B cell (primary cell): ENCODE results near the gene CCDC85B. TPM values are rescaled to one million over a fixed set of nuclear protein-coding genes. Genes with fewer than 3 reads are reported as not detected.

Experiments
- ATAC-seq: fragments of 200-7000 bp; cut with Tn5 transposase; one replicate; pipeline ENCODE4 v1.10.0; 2021; ENCODE audit warnings: low read depth, mild to moderate bottlenecking, moderate number of reproducible peaks, moderate library complexity
- CTCF ChIA-PET: fragments of 350-600 bp; sonication (Branson Sonifier 250); formaldehyde crosslinking; loops from one replicate; lab custom pipeline; 2021; ENCODE audit warnings: antibody characterized with exemption, inconsistent platforms; lab: Charles Lee
- POLR2A ChIA-PET: fragments of 350-600 bp; sonication (Branson Sonifier 250); formaldehyde crosslinking; loops from one replicate; lab custom pipeline; 2021; ENCODE audit warnings: antibody characterized with exemption; lab: Charles Lee
- DNase-seq: peaks from one replicate; pipeline ENCODE4 v3.0.0; 2013
- H2AFZ ChIP-seq: 2 replicates; pipeline ENCODE4 v1.6.1; 2012; ENCODE audit warnings: mild to moderate bottlenecking, low read depth, low read length; ENCODE audit not compliant: insufficient read depth, poor library complexity, severe bottlenecking
- H3K27ac ChIP-seq, 2 donors: 1 replicate in 1 of 2; 2 replicates in 1 of 2; pipeline ENCODE4 v1.5.1; 2012 to 2013; ENCODE audit warnings: low read length in 2 of 2, mild to moderate bottlenecking in 2 of 2, moderate library complexity in 1 of 2
- H3K27me3 ChIP-seq, 4 experiments: fragments of 200-600 bp in 1 of 4; sonication (generic) in 1 of 4; replicated peaks in 1 of 4; 1 replicate in 2 of 4; 2 replicates in 2 of 4; pipeline versions ENCODE4 v1.6.1 to v1.7.0; 2013 to 2016; ENCODE audit warnings: low read length in 3 of 4, mild to moderate bottlenecking in 2 of 4, mixed read lengths in 1 of 4, moderate library complexity in 1 of 4; ENCODE audit not compliant: insufficient read depth in 4 of 4, control insufficient read depth in 3 of 4; ENCODE audit errors: control extremely low read depth in 1 of 4
- H3K36me3 ChIP-seq, 2 experiments: replicated peaks in 1 of 2; 1 replicate in 1 of 2; 2 replicates in 1 of 2; pipeline versions ENCODE4 v1.6.1 to v1.7.1; 2013; ENCODE audit warnings: low read length in 1 of 2; ENCODE audit not compliant: insufficient read depth in 2 of 2, control insufficient read depth in 1 of 2; ENCODE audit errors: control extremely low read depth in 1 of 2, extremely low read depth in 1 of 2
- H3K4me1 ChIP-seq, 2 donors: fragments of 200-600 bp in 1 of 2; sonication (generic) in 1 of 2; 1 replicate in 1 of 2; 2 replicates in 1 of 2; pipeline versions ENCODE4 v1.5.1 to v1.6.1; 2013 to 2017; ENCODE audit warnings: low read length in 2 of 2; ENCODE audit not compliant: control insufficient read depth in 2 of 2, insufficient read depth in 2 of 2
- H3K4me2 ChIP-seq: replicated peaks from 2 replicates; pipeline ENCODE3; 2012; ENCODE audit warnings: mild to moderate bottlenecking, low read depth, low read length; ENCODE audit not compliant: poor library complexity, severe bottlenecking
- H3K4me3 ChIP-seq, 5 experiments: fragments of 200-600 bp in 1 of 5; sonication (generic) in 1 of 5; 1 replicate in 3 of 5; 2 replicates in 2 of 5; pipeline versions ENCODE4 v1.5.1 to v1.7.0; 2011 to 2016; ENCODE audit warnings: low read length in 4 of 5, mild to moderate bottlenecking in 4 of 5, low read depth in 2 of 5, control low read depth in 1 of 5, moderate library complexity in 1 of 5; ENCODE audit not compliant: insufficient read depth in 1 of 5; ENCODE audit errors: control extremely low read depth in 1 of 5, extremely low read depth in 1 of 5
- H3K79me2 ChIP-seq: fragments of 200-600 bp; sonication (generic); one replicate; pipeline ENCODE4 v1.6.0; 2016; ENCODE audit warnings: low read length; ENCODE audit not compliant: control insufficient read depth, insufficient read depth
- H3K9ac ChIP-seq: fragments of 200-600 bp; sonication (generic); 2 replicates; pipeline ENCODE4 v1.6.1; 2017; ENCODE audit warnings: mild to moderate bottlenecking, low read length, moderate library complexity
- H3K9me3 ChIP-seq, 3 donors: one replicate each; pipeline versions ENCODE4 v1.6.1 to v1.7.1; 2013; ENCODE audit warnings: low read length in 2 of 3; ENCODE audit not compliant: control insufficient read depth in 2 of 3, insufficient read depth in 1 of 3; ENCODE audit errors: control extremely low read depth in 1 of 3
- H4K20me1 ChIP-seq: 2 replicates; pipeline ENCODE4 v1.6.0; 2012; ENCODE audit warnings: mild to moderate bottlenecking, low read length; ENCODE audit not compliant: insufficient read depth, control insufficient read depth, poor library complexity, severe bottlenecking
- H3K27ac Mint-ChIP-seq: one replicate; pipeline ENCODE4 v1.8.0; 2021; ENCODE audit warnings: mixed read lengths
- H3K27me3 Mint-ChIP-seq: one replicate; pipeline ENCODE4 v1.8.0; 2021; ENCODE audit warnings: mixed read lengths
- H3K4me1 Mint-ChIP-seq: one replicate; pipeline ENCODE4 v1.8.0; 2021; ENCODE audit warnings: mixed read lengths
- H3K4me3 Mint-ChIP-seq: one replicate; pipeline ENCODE4 v1.8.0; 2021; ENCODE audit warnings: mixed read lengths
- H3K9me3 Mint-ChIP-seq: one replicate; pipeline ENCODE4 v1.8.0; 2022; ENCODE audit warnings: mixed read lengths; ENCODE audit not compliant: insufficient read depth
- EZH2 ChIP-seq: IDR thresholded peaks from 2 replicates; pipeline ENCODE4 v1.6.1; 2012; ENCODE audit warnings: borderline replicate concordance, low read depth, mild to moderate bottlenecking, moderate library complexity, low read length; ENCODE audit not compliant: insufficient read depth, poor library complexity, severe bottlenecking
- WGBS: methylation state at CpG from one replicate; pipeline ENCODE4 v1.1.5; 2013; ENCODE audit warnings: missing lambda C conversion rate; ENCODE audit not compliant: insufficient coverage; 5-methylcytosine and 5-hydroxymethylcytosine counted together
- intact Hi-C: fragments of 100-400 bp; cut with micrococcal nuclease; formaldehyde crosslinking; loops from one replicate; pipeline ENCODE4 v1.10.0; 2022
- polyA plus RNA-seq: library from polyadenylated mRNA; depleted of rRNA; stranded (reverse); fragments of >200 nt; gene quantifications from 2 replicates; pipeline ENCODE4 v1.2.3, GENCODE V29; 2012
- total RNA-seq, 2 donors: library from RNA; stranded (reverse); fragments of 120-200 nt in 1 of 2; gene quantifications; 1 replicate in 1 of 2; 2 replicates in 1 of 2; pipeline versions ENCODE4 v1.2.3 to v1.2.4, GENCODE V29; 2013 to 2022
- TF ChIP-seq, protein P1 (sequence below): fragments of 200-600 bp; IDR thresholded peaks from one replicate; pipeline ENCODE4 v1.8.0; 2022; ENCODE audit warnings: antibody characterized with exemption, mild to moderate bottlenecking

Gene CCDC85B
- total and polyA plus RNA-seq, 2 donors (not counting 1 experiment from before 2014, with no cell fraction given) = 18.2 to 39.5 TPM

DNA sequence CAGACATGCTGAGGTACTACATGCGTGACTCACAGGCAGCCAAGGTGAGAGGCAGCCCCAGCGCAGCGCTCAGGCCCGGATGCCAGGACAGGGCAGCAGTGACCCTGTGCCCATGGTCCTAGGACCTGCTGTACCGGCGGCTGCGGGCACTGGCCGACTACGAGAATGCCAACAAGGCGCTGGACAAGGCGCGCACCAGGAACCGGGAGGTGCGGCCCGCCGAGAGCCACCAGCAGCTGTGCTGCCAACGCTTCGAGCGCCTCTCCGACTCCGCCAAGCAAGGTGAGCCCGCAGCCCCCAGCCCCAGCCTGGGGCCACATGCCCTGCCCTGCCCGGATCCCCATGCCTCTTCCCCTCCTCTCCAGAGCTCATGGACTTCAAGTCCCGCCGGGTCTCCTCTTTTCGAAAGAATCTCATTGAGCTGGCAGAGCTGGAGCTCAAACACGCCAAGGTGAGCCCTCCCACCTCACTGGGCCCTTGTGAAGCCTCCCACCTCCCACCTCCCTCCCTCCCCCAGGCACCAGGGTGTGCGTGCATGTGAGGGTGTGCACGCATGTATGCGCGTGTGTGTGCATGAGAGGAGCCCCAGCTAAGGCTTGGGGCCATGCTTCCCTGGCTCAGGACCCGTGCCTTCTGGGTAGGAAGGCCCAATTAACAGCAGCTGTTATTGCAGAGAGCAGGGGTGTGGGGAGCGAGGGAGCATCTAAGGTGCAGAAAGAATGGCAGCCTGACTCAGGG is 37.8 kb upstream of the CCDC85B start:
- H3K27me3 Mint-ChIP-seq = no peaks in the 10 kb centered on the region

More for the DNA sequence above, 37.8 kb upstream of the CCDC85B start:
- Histone ChIP-seq H3K27me3 (no peaks in the 10 kb centered on the region), H3K4me2 (no peak overlapping the region), H3K27ac (no peak overlapping the region), H3K4me1 (peaks cover 11 to 22% of the 10 kb centered on the region in 2 donors), H4K20me1 (peaks cover 73% of the 10 kb centered on the region), H3K79me2 (peaks cover 43% of the 10 kb centered on the region), H3K9ac (no peak overlapping the region), H2AFZ (no peak overlapping the region), H3K9me3 (peaks cover 0 to 15% (median 0%) of the 10 kb centered on the region in 3 donors), H3K4me3 (no peak overlapping the region), H3K36me3 (peaks cover 0 to 62% of the 10 kb centered on the region in 2 experiments)
- no peak overlapping the region for H3K4me3 Mint-ChIP-seq
- intact Hi-C loops = no loop called here
- TF ChIP-seq EZH2 = no peak
- TF ChIP-seq, protein P1, sequence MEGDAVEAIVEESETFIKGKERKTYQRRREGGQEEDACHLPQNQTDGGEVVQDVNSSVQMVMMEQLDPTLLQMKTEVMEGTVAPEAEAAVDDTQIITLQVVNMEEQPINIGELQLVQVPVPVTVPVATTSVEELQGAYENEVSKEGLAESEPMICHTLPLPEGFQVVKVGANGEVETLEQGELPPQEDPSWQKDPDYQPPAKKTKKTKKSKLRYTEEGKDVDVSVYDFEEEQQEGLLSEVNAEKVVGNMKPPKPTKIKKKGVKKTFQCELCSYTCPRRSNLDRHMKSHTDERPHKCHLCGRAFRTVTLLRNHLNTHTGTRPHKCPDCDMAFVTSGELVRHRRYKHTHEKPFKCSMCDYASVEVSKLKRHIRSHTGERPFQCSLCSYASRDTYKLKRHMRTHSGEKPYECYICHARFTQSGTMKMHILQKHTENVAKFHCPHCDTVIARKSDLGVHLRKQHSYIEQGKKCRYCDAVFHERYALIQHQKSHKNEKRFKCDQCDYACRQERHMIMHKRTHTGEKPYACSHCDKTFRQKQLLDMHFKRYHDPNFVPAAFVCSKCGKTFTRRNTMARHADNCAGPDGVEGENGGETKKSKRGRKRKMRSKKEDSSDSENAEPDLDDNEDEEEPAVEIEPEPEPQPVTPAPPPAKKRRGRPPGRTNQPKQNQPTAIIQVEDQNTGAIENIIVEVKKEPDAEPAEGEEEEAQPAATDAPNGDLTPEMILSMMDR = no peak
- CTCF ChIA-PET = interaction anchor here (2.8 kb wide), 1 partner anchor 8 kb away, joined by 15 read pairs; the partner anchor contains the start of gene MUS81
- peak; percentile 16 for DNase-seq
- POLR2A ChIA-PET = interaction anchor here (0.6 kb wide), 1 partner anchor 14 kb away, joined by 3 read pairs; no protein-coding TSS in a partner anchor
- no peak for ATAC-seq
- no peaks in the 10 kb centered on the region for H3K9me3 Mint-ChIP-seq
- no peak overlapping the region for H3K27ac Mint-ChIP-seq
- peaks cover 33% of the 10 kb centered on the region for H3K4me1 Mint-ChIP-seq
- 95% methylated on average over 32 of the region's 33 CpGs for WGBS
